DMS153 treated with DMSO at 0.1 percent for 48 hours (cell line): ENCODE measurements around the gene OOSP4B.
"Not testable (repeated sequence)": the region's sequence is repeated elsewhere in the genome, so short reads cannot be mapped to it uniquely, and the experiment has no call there.

ENCODE experiments used
- DNase-seq: peaks from one replicate; lab custom pipeline; 2025; ENCODE audit not compliant: unreplicated experiment; lab: John Stamatoyannopoulos, UW

Gene OOSP4B

GRCh38 chr11:60059521-60060240 is 42.7 kb downstream of the OOSP4B start:
- no peak for DNase-seq

- no peak for DNase-seq
These were observed 47.1 kb downstream of the OOSP4B start for GRCh38 chr11:60064111-60064510.

GRCh38 chr11:60065801-60066200 is 48.8 kb downstream of the OOSP4B start:
- DNase-seq = no peak

- no peak for DNase-seq
These were observed 52.5 kb downstream of the OOSP4B start for GRCh38 chr11:60069450-60069849.

DNA sequence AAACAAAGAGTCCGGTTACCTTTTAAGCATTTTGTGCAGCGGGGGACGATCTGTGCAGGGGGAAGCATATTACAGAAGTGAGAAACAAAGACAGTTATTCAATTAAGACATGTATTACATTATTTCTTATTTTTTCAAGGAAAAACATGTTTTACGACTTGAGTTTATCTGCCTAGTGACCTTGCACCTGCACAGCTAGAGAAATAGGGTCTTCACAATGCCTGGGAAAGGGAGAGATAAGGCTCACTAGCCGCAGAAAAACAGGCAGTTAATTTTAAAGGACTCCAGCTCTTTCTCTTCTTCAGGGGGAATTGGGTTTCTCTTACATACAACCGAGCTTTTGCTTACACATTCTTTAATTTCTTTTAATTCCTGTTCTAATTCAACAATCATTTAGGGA is 54.7 kb downstream of the OOSP4B start:
- not testable (repeated sequence) for DNase-seq

GRCh38 chr11:60077216-60077817 is 60.3 kb downstream of the OOSP4B start:
- no peak for DNase-seq

- no peak for DNase-seq
These were observed 61.0 kb downstream of the OOSP4B start for GRCh38 chr11:60077981-60078380.

- DNase-seq = no peak
These were observed 61.8 kb downstream of the OOSP4B start for GRCh38 chr11:60078745-60079144.

- DNase-seq = no peak
These were observed 63.6 kb downstream of the OOSP4B start for GRCh38 chr11:60080535-60080934.
